H1 (cell line): ENCODE measurements around the gene SRPRA.

Experiments
- BACH1 ChIP-seq: IDR thresholded peaks from 2 replicates; pipeline ENCODE4 v1.6.1; 2012; ENCODE audit warnings: low read length, improper control_type of control experiment
- CTCF ChIP-seq, 3 experiments: IDR thresholded peaks; 1 replicate in 2 of 3; 2 replicates in 1 of 3; pipeline versions ENCODE4 v1.5.1 to v1.6.1; 2011; ENCODE audit warnings: low read length in 3 of 3, mild to moderate bottlenecking in 3 of 3, inconsistent platforms in 2 of 3, low read depth in 1 of 3, moderate library complexity in 1 of 3; ENCODE audit not compliant: insufficient read depth in 1 of 3; ENCODE audit errors: control extremely low read depth in 1 of 3
- EP300 ChIP-seq, 2 experiments: IDR thresholded peaks; 1 replicate in 1 of 2; 2 replicates in 1 of 2; pipeline ENCODE4 v1.6.1; 2011 to 2012; ENCODE audit warnings: low read depth in 2 of 2, low read length in 2 of 2, mild to moderate bottlenecking in 2 of 2, borderline replicate concordance in 1 of 2, inconsistent platforms in 1 of 2, moderate library complexity in 1 of 2
- JUND ChIP-seq: IDR thresholded peaks from 2 replicates; pipeline ENCODE4 v1.6.1; 2011; ENCODE audit warnings: mild to moderate bottlenecking, improper control_type of control experiment, low read length
- POLR2A ChIP-seq, 2 experiments: IDR thresholded peaks; 1 replicate in 1 of 2; 2 replicates in 1 of 2; pipeline ENCODE4 v1.6.1; 2011; ENCODE audit warnings: low read depth in 2 of 2, low read length in 2 of 2, mild to moderate bottlenecking in 2 of 2; ENCODE audit errors: control extremely low read depth in 1 of 2
- RAD21 ChIP-seq, 2 experiments: IDR thresholded peaks in 1 of 2; conservative IDR thresholded peaks in 1 of 2; 2 replicates each; pipeline ENCODE4 v1.6.1; 2011; ENCODE audit warnings: low read depth in 2 of 2, low read length in 2 of 2, improper control_type of control experiment in 1 of 2, inconsistent platforms in 1 of 2, mild to moderate bottlenecking in 1 of 2, moderate library complexity in 1 of 2
- SRF ChIP-seq: IDR thresholded peaks from 2 replicates; pipeline ENCODE4 v1.6.1; 2011; ENCODE audit warnings: mild to moderate bottlenecking, low read depth, low read length, moderate library complexity

GRCh38 chr11:126219547-126219946 is 49.1 kb downstream of the SRPRA start:
- TF ChIP-seq POLR2A (IDR thresholded peaks at IDR 0.05; ENCODE audit: control extremely low read depth in 1 of 2, low read depth in 2 of 2, low read length in 2 of 2) (no peak), EP300 (IDR thresholded peaks at IDR 0.05; ENCODE audit: borderline replicate concordance in 1 of 2, low read depth in 2 of 2, low read length in 2 of 2) (no peak), CTCF (IDR thresholded peaks at IDR 0.05; ENCODE audit: control extremely low read depth in 1 of 3, insufficient read depth in 1 of 3, low read depth in 1 of 3, low read length in 3 of 3) (no peak), BACH1 (no peak), RAD21 (IDR thresholded peaks at IDR 0.05 in 1 of 2, conservative IDR thresholded peaks at IDR 0.05 in 1 of 2; ENCODE audit: low read depth in 2 of 2, low read length in 2 of 2) (no peak), SRF (no peak), JUND (no peak)
